Prostate gland (tissue), 2 donors: ENCODE data around the gene AFF4.

Experiments used
- POLR2A ChIP-seq: fragments of 450-650 bp; IDR thresholded peaks from one replicate; pipeline ENCODE4 v1.6.1; 2016; ENCODE audit warnings: antibody characterized with exemption, mild to moderate bottlenecking
- POLR2AphosphoS5 ChIP-seq: sonication (generic); formaldehyde crosslinking; IDR thresholded peaks from one replicate; pipeline ENCODE4 v1.6.1; 2017; ENCODE audit warnings: antibody characterized with exemption
- TF ChIP-seq, protein P1 (sequence below), 4 experiments: fragments of 200-600 bp in 2 of 4; fragments of 450-650 bp in 2 of 4; sonication (generic) in 2 of 4; IDR thresholded peaks; 1 replicate in 3 of 4; 2 replicates in 1 of 4; pipeline ENCODE4 v1.5.1; 2016 to 2019; ENCODE audit warnings: antibody characterized with exemption in 4 of 4, mild to moderate bottlenecking in 2 of 4, moderate library complexity in 2 of 4

DNA sequence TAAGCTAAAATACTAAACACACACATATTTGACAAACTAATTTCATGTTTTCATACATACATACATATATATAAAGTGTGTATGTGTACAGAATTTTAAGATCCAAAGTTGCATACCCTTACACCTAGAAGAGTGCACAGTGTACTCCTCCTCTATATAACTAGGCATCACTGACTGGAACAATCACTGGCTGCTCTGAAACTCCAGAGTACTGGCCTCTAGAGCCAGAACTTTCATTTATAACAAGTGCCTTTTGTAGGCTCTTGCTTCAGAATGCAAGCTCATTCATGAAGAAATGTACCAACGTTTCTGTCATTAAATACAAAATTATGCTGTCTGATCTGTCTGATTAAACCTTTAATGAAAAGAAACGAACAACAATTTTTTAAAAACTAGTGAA lies 86.0 kb downstream of the AFF4 start:
- TF ChIP-seq, protein P1, sequence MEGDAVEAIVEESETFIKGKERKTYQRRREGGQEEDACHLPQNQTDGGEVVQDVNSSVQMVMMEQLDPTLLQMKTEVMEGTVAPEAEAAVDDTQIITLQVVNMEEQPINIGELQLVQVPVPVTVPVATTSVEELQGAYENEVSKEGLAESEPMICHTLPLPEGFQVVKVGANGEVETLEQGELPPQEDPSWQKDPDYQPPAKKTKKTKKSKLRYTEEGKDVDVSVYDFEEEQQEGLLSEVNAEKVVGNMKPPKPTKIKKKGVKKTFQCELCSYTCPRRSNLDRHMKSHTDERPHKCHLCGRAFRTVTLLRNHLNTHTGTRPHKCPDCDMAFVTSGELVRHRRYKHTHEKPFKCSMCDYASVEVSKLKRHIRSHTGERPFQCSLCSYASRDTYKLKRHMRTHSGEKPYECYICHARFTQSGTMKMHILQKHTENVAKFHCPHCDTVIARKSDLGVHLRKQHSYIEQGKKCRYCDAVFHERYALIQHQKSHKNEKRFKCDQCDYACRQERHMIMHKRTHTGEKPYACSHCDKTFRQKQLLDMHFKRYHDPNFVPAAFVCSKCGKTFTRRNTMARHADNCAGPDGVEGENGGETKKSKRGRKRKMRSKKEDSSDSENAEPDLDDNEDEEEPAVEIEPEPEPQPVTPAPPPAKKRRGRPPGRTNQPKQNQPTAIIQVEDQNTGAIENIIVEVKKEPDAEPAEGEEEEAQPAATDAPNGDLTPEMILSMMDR (IDR thresholded peaks at IDR 0.05), result no peak
- no peak for TF ChIP-seq POLR2AphosphoS5
- TF ChIP-seq POLR2A, result no peak
